Vagina (tissue), 2 donors: ENCODE results near the gene CD38.
"Not testable (repeated sequence)": the region's sequence is repeated elsewhere in the genome, so short reads cannot be mapped to it uniquely, and the experiment has no call there.

Source experiments
- POLR2A ChIP-seq, 2 donors: fragments of 450-650 bp; IDR thresholded peaks; one replicate each; pipeline ENCODE4 v1.6.1; 2017; ENCODE audit warnings: antibody characterized with exemption in 2 of 2, mild to moderate bottlenecking in 2 of 2, moderate library complexity in 2 of 2
- TF ChIP-seq, protein P1 (sequence below), 3 experiments: fragments of 450-650 bp in 2 of 3; fragments of 200-600 bp in 1 of 3; sonication (generic) in 1 of 3; IDR thresholded peaks; one replicate each; pipeline ENCODE4 v1.5.1; 2017 to 2019; ENCODE audit warnings: antibody characterized with exemption in 3 of 3, mild to moderate bottlenecking in 2 of 3, moderate library complexity in 2 of 3

DNA sequence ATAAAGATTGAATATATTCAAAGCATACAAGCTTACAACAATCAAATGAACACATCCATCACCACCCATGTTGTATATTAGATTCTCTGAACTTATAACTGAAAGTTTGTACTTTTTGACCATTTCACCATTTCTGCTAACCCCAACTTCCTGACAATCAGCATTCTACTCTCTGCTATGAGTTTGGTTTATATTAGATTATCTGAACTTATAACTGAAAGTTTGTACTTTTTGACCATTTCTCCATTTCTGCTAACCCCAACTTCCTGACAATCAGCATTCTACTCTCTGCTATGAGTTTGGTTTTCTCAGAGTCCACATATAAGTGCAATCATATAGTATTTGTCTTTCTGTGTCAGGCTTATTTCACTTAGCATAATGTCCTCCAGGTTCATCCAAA, 15.7 kb upstream of the CD38 start:
- TF ChIP-seq POLR2A (IDR thresholded peaks at IDR 0.05) = not testable (repeated sequence)
- TF ChIP-seq, protein P1, sequence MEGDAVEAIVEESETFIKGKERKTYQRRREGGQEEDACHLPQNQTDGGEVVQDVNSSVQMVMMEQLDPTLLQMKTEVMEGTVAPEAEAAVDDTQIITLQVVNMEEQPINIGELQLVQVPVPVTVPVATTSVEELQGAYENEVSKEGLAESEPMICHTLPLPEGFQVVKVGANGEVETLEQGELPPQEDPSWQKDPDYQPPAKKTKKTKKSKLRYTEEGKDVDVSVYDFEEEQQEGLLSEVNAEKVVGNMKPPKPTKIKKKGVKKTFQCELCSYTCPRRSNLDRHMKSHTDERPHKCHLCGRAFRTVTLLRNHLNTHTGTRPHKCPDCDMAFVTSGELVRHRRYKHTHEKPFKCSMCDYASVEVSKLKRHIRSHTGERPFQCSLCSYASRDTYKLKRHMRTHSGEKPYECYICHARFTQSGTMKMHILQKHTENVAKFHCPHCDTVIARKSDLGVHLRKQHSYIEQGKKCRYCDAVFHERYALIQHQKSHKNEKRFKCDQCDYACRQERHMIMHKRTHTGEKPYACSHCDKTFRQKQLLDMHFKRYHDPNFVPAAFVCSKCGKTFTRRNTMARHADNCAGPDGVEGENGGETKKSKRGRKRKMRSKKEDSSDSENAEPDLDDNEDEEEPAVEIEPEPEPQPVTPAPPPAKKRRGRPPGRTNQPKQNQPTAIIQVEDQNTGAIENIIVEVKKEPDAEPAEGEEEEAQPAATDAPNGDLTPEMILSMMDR (IDR thresholded peaks at IDR 0.05) = not testable (repeated sequence)
